GM13976 (cell line): ENCODE results near the gene MSH6.
A peak's percentile ranks its signal among the peaks of the same experiment; 100 is the strongest.

Experiments
- DNase-seq: peaks from one replicate; pipeline ENCODE4 v3.0.0; 2012; ENCODE audit warnings: low spot score
- CTCF ChIP-seq: IDR thresholded peaks from 2 replicates; pipeline ENCODE4 v1.5.1; 2012; ENCODE audit warnings: borderline replicate concordance, mild to moderate bottlenecking; ENCODE audit not compliant: insufficient read depth; ENCODE audit errors: extremely low read depth, missing control alignments, control extremely low read depth
- in situ Hi-C: fragments of 300-500 bp; cut with MboI; formaldehyde crosslinking; loops from one replicate; pipeline ENCODE4 v1.12.0; 2022; ENCODE audit warnings: low sequenced_read_pairs, mixed read lengths, inconsistent platforms; ENCODE audit not compliant: unreplicated experiment

MSH6 gene

GRCh38 chr2:47778698-47779425, 4.1 kb upstream of the MSH6 start:
- in situ Hi-C loops = no loop called here
- no peak for TF ChIP-seq CTCF
- DNase-seq = no peak

- in situ Hi-C loops = no loop called here
- no peak for TF ChIP-seq CTCF
These were observed 3.5 kb upstream of the MSH6 start for GRCh38 chr2:47779426-47779790.

GRCh38 chr2:47782381-47782670, 619 bp upstream of the MSH6 start:
- in situ Hi-C loops = no loop called here
- no peak for DNase-seq
- no peak for TF ChIP-seq CTCF

More at GRCh38 chr2:47779426-47779790, 3.5 kb upstream of the MSH6 start:
- DNase-seq = no peak

- peak; percentile 84 for DNase-seq
- in situ Hi-C loops = no loop called here
- TF ChIP-seq CTCF = no peak
These were observed 774 bp downstream of the MSH6 start for GRCh38 chr2:47783486-47784351.

GRCh38 chr2:47784352-47784851, 1.5 kb downstream of the MSH6 start:
- TF ChIP-seq CTCF = no peak
- DNase-seq = no peak
- in situ Hi-C loops = no loop called here

GRCh38 chr2:47785986-47786385, 3.0 kb downstream of the MSH6 start:
- DNase-seq = no peak
- no peak for TF ChIP-seq CTCF
- in situ Hi-C loops = no loop called here
